GM19397 (cell line): ENCODE data around the gene MYO15B.

ENCODE experiments used
- ATAC-seq: cut with Tn5 transposase; IDR thresholded peaks from one replicate; pipeline ENCODE4 v1.9.1; 2021; ENCODE audit warnings: mild to moderate bottlenecking, moderate library complexity; ENCODE audit not compliant: unreplicated experiment

Gene MYO15B

DNA sequence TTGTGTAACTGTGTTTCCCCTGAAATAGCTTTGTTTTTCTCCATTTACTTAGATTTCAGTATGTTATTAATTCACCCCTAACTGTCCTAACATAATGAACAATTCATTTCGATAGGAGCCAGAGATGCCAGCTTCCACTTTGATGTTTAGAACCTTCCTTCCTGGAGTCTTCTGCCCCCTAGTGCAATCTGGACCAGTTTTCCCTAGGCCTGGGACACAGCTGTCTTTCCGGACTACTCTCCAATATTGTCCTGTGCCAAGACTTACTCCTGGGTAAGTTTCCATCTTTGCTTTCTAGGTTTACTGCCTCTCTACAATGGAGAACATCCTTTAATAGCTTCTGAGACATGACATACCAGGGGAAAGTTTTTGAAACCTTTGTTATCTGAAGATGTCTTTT, 66.6 kb downstream of the MYO15B start:
- no peak for ATAC-seq

DNA sequence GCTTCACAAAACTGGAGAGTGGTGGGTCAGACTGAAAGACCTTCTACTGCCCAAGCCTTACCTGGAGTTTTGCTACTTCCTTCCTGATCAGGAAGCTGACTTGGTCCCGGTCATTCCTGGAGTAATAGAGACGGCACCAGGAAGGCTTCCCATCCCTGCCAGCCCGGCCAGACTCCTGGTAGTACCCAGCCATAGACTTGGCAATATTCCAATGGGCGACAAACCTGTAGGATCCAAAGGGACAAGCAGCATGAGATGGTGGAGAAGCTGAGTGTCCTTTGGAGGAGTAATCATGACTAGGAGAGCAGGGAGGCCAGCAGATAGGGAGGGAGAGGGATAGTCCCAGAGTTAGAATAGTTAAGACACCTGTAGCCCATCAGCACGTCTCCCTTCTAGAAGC, 70.6 kb downstream of the MYO15B start:
- no peak for ATAC-seq

GRCh38 chr17:75661531-75661930, 73.9 kb downstream of the MYO15B start:
- no peak for ATAC-seq

- no peak for ATAC-seq
Measured at GRCh38 chr17:75662511-75662910, 74.9 kb downstream of the MYO15B start.

DNA sequence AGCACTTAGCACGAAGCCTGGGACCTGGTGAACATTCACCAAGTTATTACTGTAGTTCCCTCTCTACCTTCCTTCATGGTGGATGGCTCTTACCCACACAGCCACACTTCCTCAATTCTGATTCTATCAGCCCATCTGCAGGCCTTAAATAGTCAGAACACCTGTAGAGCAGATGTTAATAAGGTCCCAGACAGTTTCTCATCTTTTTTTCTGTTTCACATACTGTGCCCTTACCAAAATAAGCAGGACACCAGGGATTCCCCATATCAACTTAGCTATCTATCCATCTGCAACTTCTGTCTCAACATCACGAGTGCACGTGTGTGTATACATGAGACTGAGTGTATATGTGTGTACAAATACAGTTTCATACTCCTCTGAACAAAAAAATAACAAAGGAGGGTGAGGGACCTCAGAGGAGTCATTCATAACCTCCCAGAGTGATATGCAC, 76.5 kb downstream of the MYO15B start:
- peak; percentile 63 for ATAC-seq

DNA sequence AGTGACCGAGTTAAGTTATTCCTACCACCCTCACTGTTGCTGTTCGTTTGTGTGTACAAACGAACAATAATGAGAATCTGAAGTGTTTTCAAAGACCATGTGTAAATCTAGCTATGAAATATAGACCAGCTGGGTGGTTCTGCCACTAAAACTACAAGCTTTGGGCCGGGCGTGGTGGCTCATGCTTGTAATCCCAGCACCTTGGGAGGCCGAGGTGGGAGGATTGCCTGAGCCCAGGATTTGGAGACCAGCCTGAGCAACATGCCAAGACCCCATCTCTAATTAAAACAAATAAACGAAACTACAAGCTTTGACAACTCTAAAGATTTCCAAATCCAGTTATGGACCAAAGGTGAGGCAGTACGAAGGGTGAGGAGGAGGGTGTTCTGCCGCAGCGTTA, 78.4 kb downstream of the MYO15B start:
- no peak for ATAC-seq

DNA sequence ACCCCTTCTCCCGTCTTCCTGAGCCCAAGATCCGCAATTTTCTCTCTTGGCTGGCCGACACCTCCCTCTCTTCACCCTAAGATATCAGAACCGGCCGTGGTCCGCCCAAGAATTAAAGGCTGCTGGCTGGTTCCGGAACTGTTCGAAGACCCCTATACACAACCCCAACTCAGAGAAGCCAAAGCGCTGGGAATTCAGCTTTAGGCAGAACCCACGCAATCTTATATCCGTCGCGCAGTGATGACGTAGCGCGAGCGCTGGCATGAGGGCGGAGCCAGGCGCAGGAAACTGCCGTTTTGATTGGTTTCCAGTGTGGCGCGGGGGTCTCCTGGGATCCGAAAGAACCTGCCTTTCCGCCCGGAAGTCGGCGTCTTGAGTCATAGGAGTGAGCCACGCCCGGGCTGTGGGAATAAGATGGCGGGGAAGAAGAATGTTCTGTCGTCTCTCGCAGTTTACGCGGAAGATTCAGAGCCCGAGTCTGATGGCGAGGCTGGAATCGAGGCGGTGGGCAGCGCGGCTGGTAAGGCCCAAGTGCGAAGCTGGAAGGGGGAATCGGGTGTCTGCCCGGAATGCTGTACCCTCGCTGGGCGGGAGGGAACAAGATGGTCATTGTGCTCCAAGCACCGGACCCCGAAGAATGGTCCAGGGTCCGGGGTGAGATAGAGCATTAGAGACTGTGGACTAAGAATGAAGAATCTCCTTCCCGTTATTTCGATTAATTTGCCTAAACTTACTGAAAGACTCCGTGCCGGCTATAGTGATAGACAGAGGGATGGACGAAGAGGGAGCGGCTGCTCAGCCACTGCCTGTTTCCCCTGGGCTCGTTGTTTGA, 79.6 kb downstream of the MYO15B start, which contains the start of the genes RECQL5 and SAP30BP:
Gene RECQL5 (minus strand): TSS at position 196 of the 832 bp plus-strand sequence. CDS start 597 bp downstream, outside the sequence.
Gene SAP30BP (plus strand): TSS at position 380 of the 832 bp plus-strand sequence. CDS start 35 bp downstream, at position 415.
- ATAC-seq, result peak; percentile 71

- no peak for ATAC-seq
Measured at GRCh38 chr17:75667825-75668224, 80.2 kb downstream of the MYO15B start.

GRCh38 chr17:75668489-75668888, 80.9 kb downstream of the MYO15B start:
- no peak for ATAC-seq

GRCh38 chr17:75670868-75671267, 83.3 kb downstream of the MYO15B start:
- ATAC-seq, result no peak

DNA sequence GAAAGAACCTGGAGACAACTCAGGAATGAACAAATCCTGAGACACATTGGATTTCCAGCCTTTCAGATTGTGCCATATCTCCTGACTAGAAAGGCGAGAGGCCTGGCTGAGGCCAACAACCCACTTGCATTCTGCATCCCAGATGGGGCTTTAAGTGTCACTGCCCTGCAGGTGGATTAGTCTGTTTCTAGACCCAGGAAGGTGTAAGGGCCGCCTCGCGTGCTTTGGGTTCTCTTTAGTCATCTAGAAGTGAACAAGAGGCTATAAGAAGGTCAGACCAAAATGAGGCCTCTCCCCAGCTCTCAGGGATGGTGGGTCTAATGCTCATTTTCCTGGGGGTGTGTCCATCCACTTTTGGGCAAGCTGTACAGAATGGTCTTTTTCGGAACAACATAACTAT, 84.4 kb downstream of the MYO15B start:
- ATAC-seq, result no peak

DNA sequence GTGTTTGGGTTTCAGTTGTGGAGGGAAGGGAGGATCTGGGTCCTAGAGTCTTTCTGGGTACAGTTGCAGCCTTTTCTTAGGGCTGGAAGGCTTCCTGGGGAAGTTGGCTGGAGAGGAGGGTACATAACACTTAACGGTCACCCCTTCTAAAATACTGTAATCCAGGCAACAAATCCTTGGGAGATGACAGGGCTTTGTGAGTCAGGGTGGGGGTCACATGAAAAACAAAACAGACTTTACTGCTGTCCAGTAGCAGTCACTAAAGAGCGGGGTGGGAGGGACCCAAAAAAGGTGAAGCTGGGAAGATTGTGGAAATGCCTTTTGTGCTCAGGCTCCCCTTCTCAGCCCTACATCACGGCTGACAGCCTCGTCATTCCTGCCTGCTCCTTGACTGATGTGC, 85.9 kb downstream of the MYO15B start:
- ATAC-seq, result no peak
